ENCODE results near the gene TNPO1. TPM values are rescaled to one million over a fixed set of nuclear protein-coding genes. Genes with fewer than 3 reads are reported as not detected.

Gene TNPO1
- total RNA-seq, 1 donor from 2014 or later: 142 TPM

GRCh38 chr5:72955143-72955767 is 138.8 kb downstream of the TNPO1 start:
- no peak for DNase-seq (ENCODE audit: low spot score)
- Mint-ChIP-seq H3K4me1 (ENCODE audit: low read depth) (peaks cover 15% of the 10 kb centered on the region), H3K36me3 (ENCODE audit: low read depth) (peaks cover 9% of the 10 kb centered on the region), H3K9me3 (no peaks in the 10 kb centered on the region), H3K27ac (peak overlapping the region; percentile 32), H3K27me3 (ENCODE audit: insufficient read depth) (peaks cover 56% of the 10 kb centered on the region), H3K4me3 (peak overlapping the region; percentile 85)
- intact Hi-C loops (cut with micrococcal nuclease): loop anchor here (1.0 to 5.0 kb wide), 6 partner anchors 106 to 543 kb away; partner anchors contain the start of genes BTF3 and TNPO1

DNA sequence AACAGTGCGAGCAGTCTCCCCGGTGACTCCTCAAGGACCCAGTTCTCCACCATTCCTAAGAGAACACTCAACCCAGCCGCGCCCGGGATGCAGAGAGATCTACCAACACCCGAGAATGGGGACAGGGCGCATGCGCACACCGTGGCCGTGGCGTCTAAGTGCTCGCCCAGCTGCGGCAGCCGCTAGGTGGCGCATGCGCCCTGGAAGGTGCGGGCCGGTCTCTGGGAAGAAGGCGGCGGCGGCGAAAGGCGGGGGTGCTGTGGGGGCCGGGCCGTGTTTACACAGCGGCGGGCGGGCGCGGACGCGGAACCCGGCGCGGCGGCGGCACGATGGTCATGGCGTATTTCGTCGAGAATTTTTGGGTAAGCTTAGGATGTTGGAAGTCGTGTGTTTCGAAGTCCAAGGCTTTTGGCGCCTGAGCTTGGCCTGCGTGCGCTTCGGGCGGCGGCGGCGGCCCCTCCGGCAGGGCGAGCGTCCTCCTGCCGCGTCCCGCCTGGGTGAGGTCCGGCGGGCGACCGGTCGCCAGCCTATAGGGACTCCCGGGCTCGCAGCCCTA is 139.4 kb downstream of the TNPO1 start, which contains the start of gene FCHO2:
TSS of gene FCHO2 (plus strand) at position 274 of the 556 bp plus-strand sequence. CDS start at position 330, 56 bp downstream.
- no peaks in the 10 kb centered on the region for H3K9me3 Mint-ChIP-seq
- peaks cover 15% of the 10 kb centered on the region for H3K4me1 Mint-ChIP-seq (ENCODE audit: low read depth)
- H3K4me3 Mint-ChIP-seq: peak within 1 kb of the TSS; percentile 86
- H3K27me3 Mint-ChIP-seq (ENCODE audit: insufficient read depth): peaks cover 57% of the 10 kb centered on the region
- peak; percentile 92 for DNase-seq (ENCODE audit: low spot score)
- peak within 1 kb of the TSS; percentile 70 for H3K27ac Mint-ChIP-seq
- intact Hi-C loops (cut with micrococcal nuclease): loop anchor here (1.0 to 5.0 kb wide), 6 partner anchors 107 to 542 kb away; partner anchors contain the start of genes BTF3 and TNPO1
- peaks cover 9% of the 10 kb centered on the region for H3K36me3 Mint-ChIP-seq (ENCODE audit: low read depth)

- H3K27me3 Mint-ChIP-seq (ENCODE audit: insufficient read depth): peaks cover 53% of the 10 kb centered on the region
- DNase-seq (ENCODE audit: low spot score): peak; percentile 18
- peaks cover 15% of the 10 kb centered on the region for H3K4me1 Mint-ChIP-seq (ENCODE audit: low read depth)
- peak overlapping the region; percentile 86 for H3K4me3 Mint-ChIP-seq
- intact Hi-C loops (cut with micrococcal nuclease): loop anchor here (5.0 kb wide), 1 partner anchor 496 kb away; no protein-coding TSS in a partner anchor
- peaks cover 9% of the 10 kb centered on the region for H3K36me3 Mint-ChIP-seq (ENCODE audit: low read depth)
- H3K9me3 Mint-ChIP-seq: no peaks in the 10 kb centered on the region
- peak overlapping the region; percentile 70 for H3K27ac Mint-ChIP-seq
Measured at GRCh38 chr5:72956324-72957140, 140.1 kb downstream of the TNPO1 start.

DNA sequence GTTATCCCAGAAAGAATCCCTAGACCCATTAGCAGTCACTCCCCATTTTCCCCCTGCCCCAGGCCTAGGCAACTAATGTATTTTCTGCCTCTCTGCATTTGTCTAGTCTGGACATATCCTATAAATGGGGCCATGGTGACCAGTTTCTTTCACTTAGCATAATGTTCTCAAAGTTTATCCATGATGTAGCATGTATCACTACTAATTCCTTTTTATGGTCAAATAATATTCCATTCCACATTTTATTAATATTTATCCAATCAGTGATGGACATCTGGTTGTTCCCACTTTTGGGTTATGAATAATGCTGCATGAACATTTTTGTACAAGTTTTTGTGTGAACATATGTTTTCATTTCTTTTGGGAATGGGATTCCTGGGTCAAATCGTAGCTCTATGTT is 140.9 kb downstream of the TNPO1 start:
- Mint-ChIP-seq H3K27ac (no peak overlapping the region), H3K4me3 (peak overlapping the region; percentile 86), H3K9me3 (no peaks in the 10 kb centered on the region), H3K4me1 (ENCODE audit: low read depth) (peaks cover 15% of the 10 kb centered on the region), H3K27me3 (ENCODE audit: insufficient read depth) (peaks cover 56% of the 10 kb centered on the region), H3K36me3 (ENCODE audit: low read depth) (peaks cover 9% of the 10 kb centered on the region)
- no peak for DNase-seq (ENCODE audit: low spot score)
- intact Hi-C loops (cut with micrococcal nuclease): loop anchor here (5.0 kb wide), 1 partner anchor 495 kb away; no protein-coding TSS in a partner anchor

GRCh38 chr5:72959257-72959656 is 142.8 kb downstream of the TNPO1 start:
- H3K27ac Mint-ChIP-seq: no peak overlapping the region
- peaks cover 51% of the 10 kb centered on the region for H3K27me3 Mint-ChIP-seq (ENCODE audit: insufficient read depth)
- intact Hi-C loops (cut with micrococcal nuclease): loop anchor here (5.0 kb wide), 1 partner anchor 493 kb away; no protein-coding TSS in a partner anchor
- DNase-seq (ENCODE audit: low spot score): no peak
- no peak overlapping the region for H3K4me3 Mint-ChIP-seq
- H3K9me3 Mint-ChIP-seq: no peaks in the 10 kb centered on the region
- H3K4me1 Mint-ChIP-seq (ENCODE audit: low read depth): peaks cover 15% of the 10 kb centered on the region
- H3K36me3 Mint-ChIP-seq (ENCODE audit: low read depth): peaks cover 7% of the 10 kb centered on the region

Other genes with a start within 250 kb of the TNPO1 start
- 0.93 and 2.2 TPM in 2 replicates for gene FCHO2, start 139.4 kb downstream of the TNPO1 start, total RNA-seq

All from activated T-helper 1 cell treated with anti-CD3 and anti-CD28 coated beads, Interleukin-12 subunit alpha, Interleukin-12 subunit beta, Interleukin-2, Interleukin-4 antibody, amounts not matched to agents 30 ng/mL and 10 ng/mL and 1 ng/mL, durations not matched to agents 14 hours and 24 hours and 36 hours (primary cell).